ENCODE data around the gene CAMTA1.

The CAMTA1 gene

GRCh38 chr1:7006996-7007871, 222.0 kb downstream of the CAMTA1 start:
- no peak for DNase-seq (ENCODE audit: low read depth)

- no peak for DNase-seq (ENCODE audit: low read depth)
These were observed 222.6 kb downstream of the CAMTA1 start for GRCh38 chr1:7007902-7008301.

- no peak for DNase-seq (ENCODE audit: low read depth)
These were observed 223.1 kb downstream of the CAMTA1 start for GRCh38 chr1:7008331-7008730.

GRCh38 chr1:7008975-7009740, 223.9 kb downstream of the CAMTA1 start:
- no peak for DNase-seq (ENCODE audit: low read depth)

- no peak for DNase-seq (ENCODE audit: low read depth)
These were observed 224.7 kb downstream of the CAMTA1 start for GRCh38 chr1:7009741-7010525.

GRCh38 chr1:7010534-7011200, 225.4 kb downstream of the CAMTA1 start:
- no peak for DNase-seq (ENCODE audit: low read depth)

- DNase-seq (ENCODE audit: low read depth) = no peak
These were observed 226.6 kb downstream of the CAMTA1 start for GRCh38 chr1:7011826-7012225.

GRCh38 chr1:7012461-7012924, 227.2 kb downstream of the CAMTA1 start:
- DNase-seq (ENCODE audit: low read depth) = no peak

- no peak for DNase-seq (ENCODE audit: low read depth)
These were observed 228.8 kb downstream of the CAMTA1 start for GRCh38 chr1:7013833-7014639.

- DNase-seq (ENCODE audit: low read depth) = no peak
These were observed 229.3 kb downstream of the CAMTA1 start for GRCh38 chr1:7014640-7014930.

- DNase-seq (ENCODE audit: low read depth) = no peak
These were observed 229.8 kb downstream of the CAMTA1 start for GRCh38 chr1:7015022-7015421.

- DNase-seq (ENCODE audit: low read depth) = no peak
These were observed 233.1 kb downstream of the CAMTA1 start for GRCh38 chr1:7018351-7018750.

GRCh38 chr1:7018826-7019225, 233.6 kb downstream of the CAMTA1 start:
- DNase-seq (ENCODE audit: low read depth) = no peak

GRCh38 chr1:7019510-7019909, 234.3 kb downstream of the CAMTA1 start:
- DNase-seq (ENCODE audit: low read depth) = no peak

- no peak for DNase-seq (ENCODE audit: low read depth)
These were observed 236.8 kb downstream of the CAMTA1 start for GRCh38 chr1:7022058-7022457.

- DNase-seq (ENCODE audit: low read depth) = no peak
These were observed 239.8 kb downstream of the CAMTA1 start for GRCh38 chr1:7025013-7025412.

- DNase-seq (ENCODE audit: low read depth) = no peak
These were observed 240.9 kb downstream of the CAMTA1 start for GRCh38 chr1:7026169-7026568.

- no peak for DNase-seq (ENCODE audit: low read depth)
These were observed 247.7 kb downstream of the CAMTA1 start for GRCh38 chr1:7032992-7033391.

- no peak for DNase-seq (ENCODE audit: low read depth)
These were observed 251.1 kb downstream of the CAMTA1 start for GRCh38 chr1:7036386-7036785.

- DNase-seq (ENCODE audit: low read depth) = no peak
These were observed 254.5 kb downstream of the CAMTA1 start for GRCh38 chr1:7039590-7040220.
